ENCODE results near the gene OR10A2.

DNA sequence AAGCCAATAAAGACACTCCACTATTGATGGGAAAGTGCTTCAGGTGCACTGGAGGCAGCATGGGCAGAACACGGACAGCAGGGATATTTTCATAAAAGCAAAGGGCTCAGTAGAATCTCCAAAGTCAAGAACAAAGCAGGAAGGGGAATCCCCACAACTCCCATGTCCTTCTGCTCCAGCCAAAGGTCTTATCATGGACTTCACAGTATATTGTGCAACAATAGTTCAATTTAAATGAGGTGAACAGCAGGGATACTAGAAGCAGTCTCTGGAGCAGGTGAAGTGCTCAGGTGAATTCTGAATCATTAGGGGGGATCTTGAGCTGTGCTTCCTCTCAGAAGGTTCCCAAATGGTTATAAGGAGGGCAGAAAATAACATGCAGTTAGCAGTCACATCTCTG is 36.1 kb downstream of the OR10A2 start:
- TF ChIP-seq SPI1 (IDR thresholded peaks at IDR 0.05; ENCODE audit: low read depth, low read length) (no peak), POLR2A (IDR thresholded peaks at IDR 0.05; ENCODE audit: low read depth, low read length) (no peak)
